Skeletal muscle cell (primary cell): Measurements from ENCODE around the gene GTF2F2.

Source experiments
- DNase-seq: peaks from one replicate; pipeline ENCODE4 v3.0.0-alpha.2; 2010; ENCODE audit warnings: low read depth
- H3K4me3 ChIP-seq: 2 replicates; pipeline ENCODE4 v1.5.1; 2011; ENCODE audit warnings: low read depth, mild to moderate bottlenecking, control low read depth, low read length, moderate library complexity

The GTF2F2 gene

GRCh38 chr13:45316996-45317395, 196.7 kb downstream of the GTF2F2 start:
- no peak for DNase-seq
- no peak overlapping the region for H3K4me3 ChIP-seq

GRCh38 chr13:45320876-45321629, 200.7 kb downstream of the GTF2F2 start:
- DNase-seq, result no peak

GRCh38 chr13:45325806-45326205, 205.5 kb downstream of the GTF2F2 start:
- DNase-seq, result peak; percentile 77
- H3K4me3 ChIP-seq, result no peak overlapping the region

More at GRCh38 chr13:45320876-45321629, 200.7 kb downstream of the GTF2F2 start:
- no peak overlapping the region for H3K4me3 ChIP-seq

GRCh38 chr13:45327253-45327955, 207.1 kb downstream of the GTF2F2 start:
- no peak for DNase-seq
- H3K4me3 ChIP-seq, result no peak overlapping the region

GRCh38 chr13:45328661-45329111, 208.4 kb downstream of the GTF2F2 start:
- no peak for DNase-seq
- H3K4me3 ChIP-seq, result no peak overlapping the region

- DNase-seq, result no peak
Measured at GRCh38 chr13:45331123-45331619, 210.9 kb downstream of the GTF2F2 start.

GRCh38 chr13:45331692-45332035, 211.4 kb downstream of the GTF2F2 start:
- DNase-seq, result no peak
- no peak overlapping the region for H3K4me3 ChIP-seq

More at GRCh38 chr13:45331123-45331619, 210.9 kb downstream of the GTF2F2 start:
- no peak overlapping the region for H3K4me3 ChIP-seq

- DNase-seq, result peak; percentile 80
- no peak overlapping the region for H3K4me3 ChIP-seq
Measured at GRCh38 chr13:45332036-45332830, 211.9 kb downstream of the GTF2F2 start.

- H3K4me3 ChIP-seq, result no peak overlapping the region
- DNase-seq, result no peak
Measured at GRCh38 chr13:45332831-45333219, 212.5 kb downstream of the GTF2F2 start.

- no peak for DNase-seq
- H3K4me3 ChIP-seq, result no peak overlapping the region
Measured at GRCh38 chr13:45333251-45333976, 213.1 kb downstream of the GTF2F2 start.
